HG03520 (cell line): ENCODE data around the gene CCDC177.
A peak's percentile ranks its signal among the peaks of the same experiment; 100 is the strongest.

Source experiments
- ATAC-seq: cut with Tn5 transposase; IDR thresholded peaks from one replicate; pipeline ENCODE4 v1.9.1; 2021; ENCODE audit warnings: mild to moderate bottlenecking, moderate library complexity; ENCODE audit not compliant: unreplicated experiment

Gene CCDC177

DNA sequence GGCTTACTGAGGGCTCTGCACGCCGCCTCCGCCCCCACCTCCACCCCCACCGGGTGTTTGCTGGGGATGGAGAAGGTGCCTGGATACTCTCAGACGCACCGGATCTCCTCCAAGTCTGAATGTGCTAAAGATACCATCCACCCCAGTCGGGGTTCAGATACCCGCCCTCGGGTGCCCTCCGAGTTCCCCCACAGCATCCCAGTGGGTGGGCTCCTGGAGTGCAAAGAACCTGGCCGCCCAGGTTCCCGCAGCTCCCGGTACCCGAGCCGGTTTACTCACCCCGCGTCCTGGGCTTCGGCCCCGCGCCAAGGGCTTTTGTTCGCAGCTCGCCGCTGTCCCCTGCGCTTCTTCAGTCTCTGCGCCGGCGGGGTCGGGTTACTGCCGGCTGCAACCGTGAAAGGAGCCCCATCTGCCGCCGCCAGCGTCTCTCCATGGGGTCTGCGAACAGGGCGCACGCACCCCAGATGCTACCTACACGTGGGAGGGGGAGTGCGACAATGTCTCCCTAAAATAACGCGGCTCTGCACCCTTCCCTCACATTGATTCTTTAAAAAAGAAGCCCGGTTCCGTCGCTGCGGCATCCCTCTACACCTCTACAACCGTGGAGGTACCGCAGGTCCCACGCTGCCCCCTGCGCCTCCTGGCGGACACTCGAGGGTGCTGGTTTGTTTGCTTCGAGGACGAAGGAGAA, at the start of gene CCDC177:
TSS of gene CCDC177 (minus strand) at position 609 of the 691 bp plus-strand sequence. CDS start 1,249 bp downstream, outside the sequence.
- ATAC-seq, result no peak

DNA sequence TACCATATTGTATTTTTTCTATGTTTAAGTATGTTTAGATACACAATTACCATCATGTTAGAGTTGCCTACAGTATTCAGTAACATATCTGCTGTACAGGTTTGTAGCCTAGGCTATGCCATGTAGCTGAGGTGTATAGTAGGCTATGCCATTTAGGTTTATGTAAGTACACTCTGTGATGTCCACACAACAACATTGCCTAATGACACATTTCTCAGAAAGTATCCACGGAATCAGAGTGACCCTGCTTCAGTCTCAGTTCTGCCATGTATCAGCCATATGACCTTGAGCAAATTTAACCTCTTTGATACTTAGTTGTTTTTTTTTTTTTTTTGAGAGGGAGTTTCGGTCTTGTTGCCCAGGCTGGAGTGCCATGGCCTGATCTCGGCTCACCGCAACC, 49.5 kb upstream of the CCDC177 start:
- ATAC-seq, result no peak

- ATAC-seq, result no peak
Measured at GRCh38 chr14:69620981-69621380, 46.3 kb upstream of the CCDC177 start.

DNA sequence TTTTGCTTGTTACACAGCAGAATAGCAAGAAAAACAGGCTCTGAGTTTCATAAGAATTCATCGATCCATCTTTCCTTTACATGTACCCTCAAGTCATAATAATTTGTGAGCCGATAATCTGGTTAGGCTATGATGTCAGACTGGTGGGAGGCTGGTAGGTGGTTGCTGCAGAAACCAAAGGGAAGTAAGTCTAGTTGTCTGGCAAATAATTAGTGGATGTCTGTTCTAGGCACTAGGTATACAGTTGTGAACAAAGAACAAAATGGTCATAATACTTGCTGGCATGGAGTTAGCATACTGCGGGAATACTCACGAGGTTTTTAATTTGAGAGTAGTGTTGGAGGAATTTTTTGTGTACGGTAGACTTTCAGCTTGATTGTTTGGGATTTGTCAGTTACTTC, 45.5 kb upstream of the CCDC177 start:
- no peak for ATAC-seq

GRCh38 chr14:69619012-69619411, 44.3 kb upstream of the CCDC177 start:
- ATAC-seq, result no peak

GRCh38 chr14:69617796-69618195, 43.1 kb upstream of the CCDC177 start:
- ATAC-seq, result no peak

- no peak for ATAC-seq
Measured at GRCh38 chr14:69616408-69616773, 41.7 kb upstream of the CCDC177 start.

DNA sequence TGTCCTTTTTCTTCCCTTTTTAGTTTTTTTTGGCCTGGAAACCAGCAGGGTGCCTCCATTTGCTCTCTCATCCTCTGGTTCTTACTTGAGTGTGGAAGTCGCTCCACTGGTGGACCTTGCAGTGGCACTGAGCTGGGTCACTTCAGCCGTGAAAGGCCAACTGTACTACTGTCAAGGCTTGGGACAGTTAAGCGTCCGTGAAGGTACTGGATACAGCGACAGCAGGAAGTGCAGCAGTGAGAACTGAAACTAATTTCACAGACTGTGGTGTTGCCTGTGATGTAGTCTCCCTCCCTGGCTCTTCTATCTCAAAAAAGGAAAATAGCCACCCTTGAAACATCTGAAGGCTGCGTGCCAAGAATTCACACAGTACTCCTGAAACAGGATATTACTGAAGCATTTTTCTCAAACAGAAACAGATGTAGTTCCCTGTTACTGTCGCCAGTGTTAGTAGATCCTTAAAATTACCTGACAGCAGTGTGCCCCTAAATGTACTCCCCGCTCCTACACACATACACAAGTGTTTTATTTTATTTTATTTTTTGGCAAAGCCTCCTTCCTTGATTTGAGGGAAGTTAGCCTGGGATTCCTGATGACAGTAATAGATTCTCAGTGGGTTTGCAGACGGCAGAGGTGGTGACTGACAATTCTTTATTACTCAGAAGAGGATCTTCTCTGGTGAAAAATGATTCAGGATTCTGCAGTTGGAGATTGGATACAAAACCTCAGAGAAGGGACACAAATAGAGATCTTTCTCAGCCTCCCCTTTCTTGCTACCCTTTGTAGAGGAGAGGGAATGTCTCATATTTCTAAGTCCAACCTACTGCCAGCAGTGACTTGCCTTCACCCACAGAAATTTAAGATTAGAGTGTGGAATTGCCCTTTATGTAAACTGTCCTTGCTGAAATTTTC, 41.1 kb upstream of the CCDC177 start:
- peak; percentile 35 for ATAC-seq

DNA sequence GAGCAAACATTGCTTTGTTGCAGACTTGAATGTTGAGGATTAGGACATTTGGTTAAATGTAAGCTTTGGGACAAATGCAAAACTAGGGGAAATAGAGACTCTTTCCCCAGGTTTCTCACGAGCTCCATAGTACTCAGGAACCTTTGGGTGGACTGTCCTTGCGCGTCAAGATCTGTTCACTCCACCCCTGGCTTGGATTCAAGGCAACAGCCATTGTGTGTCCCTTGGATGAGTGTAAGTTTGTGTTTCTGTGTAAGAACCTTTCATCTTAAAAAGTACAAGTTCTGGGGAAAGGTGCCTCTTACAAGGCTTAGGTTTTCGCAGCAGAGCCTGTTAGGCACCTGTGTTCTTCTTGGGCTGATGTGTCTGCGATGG, 40.4 kb upstream of the CCDC177 start:
- no peak for ATAC-seq

- ATAC-seq, result no peak
Measured at GRCh38 chr14:69614592-69614991, 39.9 kb upstream of the CCDC177 start.

GRCh38 chr14:69613312-69614073, 38.8 kb upstream of the CCDC177 start:
- ATAC-seq, result no peak

- no peak for ATAC-seq
Measured at GRCh38 chr14:69612783-69613130, 38.1 kb upstream of the CCDC177 start.

DNA sequence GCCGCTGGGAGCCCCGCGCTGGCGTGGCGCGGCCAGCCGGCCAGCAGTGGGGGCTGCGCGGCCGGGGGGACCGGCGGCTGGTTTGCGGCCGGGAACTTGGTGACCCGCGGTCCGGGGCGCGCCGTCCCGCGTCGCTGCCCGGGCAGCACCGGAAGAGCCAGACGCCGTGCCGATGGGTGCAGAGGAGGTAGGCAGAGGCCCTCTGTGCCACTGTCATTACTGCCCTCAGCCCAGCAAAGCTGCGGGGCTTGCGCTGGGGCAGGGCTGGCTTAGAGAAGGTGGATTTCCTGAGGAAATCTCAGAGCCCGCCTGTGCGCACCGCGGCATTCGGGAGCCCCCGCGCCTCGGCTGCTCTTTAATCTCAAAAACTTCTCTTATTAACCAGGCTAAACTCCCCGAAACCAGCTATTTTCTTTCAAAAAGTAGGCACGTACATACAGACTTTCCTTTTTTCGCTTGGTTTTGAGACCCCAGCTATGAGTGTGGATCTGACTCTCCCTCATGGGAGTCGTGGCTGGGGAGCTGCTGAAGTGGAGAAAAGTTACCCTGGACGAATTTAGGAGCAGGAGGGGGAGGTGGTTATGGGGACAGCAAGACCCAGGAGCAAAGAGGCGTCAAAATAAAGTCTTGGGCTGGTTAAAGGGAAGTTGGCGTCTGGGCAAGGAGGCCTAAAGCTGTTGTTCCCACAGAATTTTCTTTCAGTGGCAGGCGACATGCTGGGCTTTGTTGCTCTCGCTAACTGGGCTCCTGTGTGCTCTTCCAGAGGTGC, 37.5 kb upstream of the CCDC177 start:
- ATAC-seq, result peak; percentile 18

DNA sequence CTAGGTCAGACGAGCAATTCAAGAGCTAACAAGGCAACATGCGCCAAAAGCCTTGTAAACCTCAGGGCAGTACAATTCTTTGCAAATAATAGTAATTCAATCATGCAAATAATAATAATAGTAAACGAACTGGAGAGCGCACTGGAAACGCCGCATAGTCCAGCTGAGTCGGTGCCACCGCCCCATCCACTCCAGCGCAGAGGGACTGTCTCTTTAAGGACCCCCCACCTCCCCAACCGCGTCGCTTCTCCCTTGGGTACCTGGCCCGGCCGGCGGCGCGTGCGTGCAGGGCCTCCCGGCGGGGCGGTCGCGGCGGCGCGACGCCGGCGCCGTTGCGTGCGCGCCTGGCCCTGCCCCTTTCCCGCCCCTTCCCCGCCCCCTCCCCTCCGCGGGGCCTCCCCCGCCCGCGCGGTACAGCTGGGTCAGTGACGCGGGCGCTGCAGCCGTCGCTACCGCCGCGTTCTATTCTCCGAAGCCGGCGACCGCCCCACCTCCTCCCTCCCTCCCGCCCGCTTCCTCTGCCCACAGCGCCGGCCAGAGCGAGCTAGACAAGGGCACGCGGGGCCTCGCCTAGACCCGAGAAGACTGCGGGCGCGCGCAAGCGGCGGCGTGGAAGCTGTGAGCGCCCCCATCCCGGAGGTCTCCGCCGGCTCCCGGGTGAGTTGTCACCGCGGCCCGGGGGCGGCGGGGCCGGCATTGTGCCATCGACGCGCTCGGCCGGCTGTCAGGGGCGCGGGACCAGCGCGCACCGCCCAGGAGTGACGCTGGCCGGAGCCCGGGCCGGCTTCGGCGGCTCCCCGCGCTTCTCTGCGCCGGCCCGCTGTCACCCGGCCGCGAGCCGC, 36.7 kb upstream of the CCDC177 start, which contains the start of gene SUSD6:
TSS of gene SUSD6 (plus strand) at position 425 of the 842 bp plus-strand sequence. CDS start 46,997 bp downstream, outside the sequence.
- peak; percentile 54 for ATAC-seq

DNA sequence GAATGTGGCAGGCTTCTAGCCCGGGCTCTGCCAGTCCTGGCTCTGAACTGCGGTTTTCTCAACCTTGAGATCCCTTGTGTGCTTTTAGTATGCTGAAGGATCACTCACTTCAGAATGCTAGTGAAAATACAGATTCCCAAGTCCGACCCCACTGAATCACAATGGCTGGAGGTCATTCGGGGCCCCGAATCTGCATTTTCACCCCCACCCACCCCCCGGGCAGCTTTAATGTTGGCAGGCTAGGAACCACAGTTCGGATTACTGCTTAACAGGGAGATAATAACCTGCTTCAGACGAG, 36.2 kb upstream of the CCDC177 start:
- ATAC-seq, result no peak

DNA sequence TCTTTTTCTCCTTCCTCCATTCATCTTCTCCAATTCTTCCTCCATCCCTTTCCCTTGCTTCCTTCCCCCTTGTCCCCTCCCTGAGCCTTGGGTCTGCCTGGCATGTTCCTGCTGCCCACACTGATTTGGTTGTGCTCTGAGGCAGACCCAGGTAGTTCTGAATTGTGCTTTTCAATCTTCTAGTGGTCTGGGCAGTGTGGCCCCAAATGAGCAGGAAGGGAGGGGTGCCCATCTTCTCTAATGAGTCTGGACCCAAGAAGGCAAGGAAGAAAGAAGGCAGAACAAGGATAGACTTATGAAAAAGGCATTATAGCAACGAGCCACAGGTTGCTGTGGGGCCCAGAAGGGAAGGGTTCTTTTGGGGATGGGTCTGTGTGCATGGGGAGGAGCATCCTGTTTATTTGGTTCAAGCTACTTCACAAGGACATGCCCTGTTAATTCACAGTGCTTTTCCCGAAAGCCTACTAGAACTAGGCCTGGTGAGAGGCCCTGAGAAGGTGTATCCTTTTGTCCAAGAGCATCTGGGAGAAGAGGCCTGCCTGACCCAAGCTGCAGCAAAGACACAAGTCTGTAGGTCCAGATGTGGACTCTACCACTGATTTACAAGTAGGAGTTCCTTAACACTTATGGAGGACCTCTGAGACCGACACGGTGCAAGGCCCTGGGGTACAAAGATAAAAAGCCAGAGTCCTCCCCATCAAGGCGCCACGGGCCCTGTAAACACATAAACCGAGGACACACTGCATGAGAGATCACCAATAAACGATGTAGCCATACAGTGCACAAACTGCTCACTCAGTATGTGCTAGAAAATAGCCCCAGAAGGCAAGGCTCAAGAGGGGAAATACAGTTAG, 35.6 kb upstream of the CCDC177 start:
- ATAC-seq, result no peak

DNA sequence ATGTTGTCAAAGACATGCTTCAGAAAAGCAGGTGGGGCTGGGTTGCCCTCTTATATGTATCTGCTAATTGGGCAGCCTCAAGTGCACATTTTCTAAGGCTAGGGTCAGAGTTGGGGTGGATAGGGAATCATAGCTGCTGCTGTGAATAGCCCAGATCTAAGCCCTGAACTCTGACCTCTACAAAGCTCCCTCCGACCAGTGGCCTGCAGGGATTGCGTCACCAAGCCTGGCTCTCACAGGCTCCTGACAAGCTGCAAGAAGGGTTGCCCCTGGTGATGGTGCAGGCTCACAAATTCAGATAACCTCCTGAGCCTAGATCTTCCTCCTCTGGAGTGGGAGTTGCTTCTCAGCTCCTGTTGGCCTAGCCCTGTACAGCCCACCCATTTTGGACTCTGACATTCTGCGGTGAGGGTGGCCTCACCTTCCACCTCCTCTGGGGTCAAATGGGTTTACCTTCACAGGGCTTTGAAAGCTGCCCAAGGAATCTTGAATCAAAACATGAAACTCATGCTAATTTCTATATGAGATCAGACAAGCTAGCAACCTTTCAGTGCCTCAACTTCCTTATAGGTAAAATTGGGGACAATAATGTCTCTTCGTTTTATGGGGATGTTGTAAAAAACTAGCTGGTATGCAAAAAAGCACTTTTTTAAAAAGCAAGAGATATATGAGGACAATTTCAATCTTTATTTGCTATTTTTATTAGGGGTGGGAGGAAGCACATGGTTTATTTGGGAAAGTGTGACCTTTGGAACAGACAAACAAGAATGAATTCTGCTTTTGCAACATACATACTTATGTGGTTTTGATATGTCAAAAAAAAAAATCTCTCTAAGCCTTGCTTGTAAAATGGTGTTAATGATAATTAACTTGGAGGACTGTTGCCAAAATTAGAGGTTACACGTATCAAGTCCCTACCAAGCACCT, 31.9 kb upstream of the CCDC177 start:
- ATAC-seq, result no peak

DNA sequence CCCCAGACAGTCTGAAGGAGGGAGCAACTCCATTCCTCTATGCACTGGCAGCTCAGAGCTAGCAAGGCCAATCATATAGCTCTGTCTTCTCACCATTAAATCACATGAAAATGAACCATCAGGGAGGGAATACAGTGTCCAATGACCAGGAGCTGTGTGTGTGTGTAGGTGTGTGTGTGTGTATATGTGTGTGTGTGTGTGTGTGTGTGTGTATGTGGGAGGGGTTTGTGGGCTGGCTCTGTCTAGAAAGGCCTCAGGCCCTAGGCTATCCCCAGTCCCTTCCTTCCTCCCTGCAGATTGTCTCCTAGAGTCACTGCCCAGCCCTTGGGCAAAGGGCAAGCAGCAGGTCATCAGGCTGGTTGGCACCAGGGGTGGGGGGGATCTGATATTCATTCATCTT, 31.1 kb upstream of the CCDC177 start:
- ATAC-seq, result no peak
